H1 (cell line): ENCODE measurements around the gene GALNTL6.

Experiments used
- CEBPB ChIP-seq: IDR thresholded peaks from 2 replicates; pipeline ENCODE4 v1.6.1; 2012; ENCODE audit warnings: low read depth, low read length
- CREB1 ChIP-seq: IDR thresholded peaks from 2 replicates; pipeline ENCODE4 v1.6.1; 2012; ENCODE audit warnings: inconsistent platforms
- CTCF ChIP-seq, 3 experiments: IDR thresholded peaks; 1 replicate in 2 of 3; 2 replicates in 1 of 3; pipeline versions ENCODE4 v1.5.1 to v1.6.1; 2011; ENCODE audit warnings: low read length in 3 of 3, mild to moderate bottlenecking in 3 of 3, inconsistent platforms in 2 of 3, low read depth in 1 of 3, moderate library complexity in 1 of 3; ENCODE audit not compliant: insufficient read depth in 1 of 3; ENCODE audit errors: control extremely low read depth in 1 of 3
- EP300 ChIP-seq, 2 experiments: IDR thresholded peaks; 1 replicate in 1 of 2; 2 replicates in 1 of 2; pipeline ENCODE4 v1.6.1; 2011 to 2012; ENCODE audit warnings: low read depth in 2 of 2, low read length in 2 of 2, mild to moderate bottlenecking in 2 of 2, borderline replicate concordance in 1 of 2, inconsistent platforms in 1 of 2, moderate library complexity in 1 of 2
- JUN ChIP-seq: IDR thresholded peaks from 2 replicates; pipeline ENCODE4 v1.6.1; 2011; ENCODE audit warnings: low read depth, mild to moderate bottlenecking, improper control_type of control experiment, low read length
- MAX ChIP-seq: IDR thresholded peaks from 2 replicates; pipeline ENCODE4 v1.6.1; 2012; ENCODE audit warnings: inconsistent platforms
- POLR2A ChIP-seq, 2 experiments: IDR thresholded peaks; 1 replicate in 1 of 2; 2 replicates in 1 of 2; pipeline ENCODE4 v1.6.1; 2011; ENCODE audit warnings: low read depth in 2 of 2, low read length in 2 of 2, mild to moderate bottlenecking in 2 of 2; ENCODE audit errors: control extremely low read depth in 1 of 2
- POLR2AphosphoS5 ChIP-seq: IDR thresholded peaks from 2 replicates; pipeline ENCODE4 v1.6.1; 2011; ENCODE audit warnings: low read depth, low read length
- RFX5 ChIP-seq: IDR thresholded peaks from 2 replicates; pipeline ENCODE4 v1.6.1; 2011; ENCODE audit warnings: low read depth, low read length, improper control_type of control experiment, borderline replicate concordance
- SP1 ChIP-seq: IDR thresholded peaks from 2 replicates; pipeline ENCODE4 v1.6.1; 2011; ENCODE audit warnings: low read depth, low read length
- TEAD4 ChIP-seq: IDR thresholded peaks from 2 replicates; pipeline ENCODE4 v1.6.1; 2012; ENCODE audit warnings: low read depth, low read length, inconsistent platforms, mixed read lengths

DNA sequence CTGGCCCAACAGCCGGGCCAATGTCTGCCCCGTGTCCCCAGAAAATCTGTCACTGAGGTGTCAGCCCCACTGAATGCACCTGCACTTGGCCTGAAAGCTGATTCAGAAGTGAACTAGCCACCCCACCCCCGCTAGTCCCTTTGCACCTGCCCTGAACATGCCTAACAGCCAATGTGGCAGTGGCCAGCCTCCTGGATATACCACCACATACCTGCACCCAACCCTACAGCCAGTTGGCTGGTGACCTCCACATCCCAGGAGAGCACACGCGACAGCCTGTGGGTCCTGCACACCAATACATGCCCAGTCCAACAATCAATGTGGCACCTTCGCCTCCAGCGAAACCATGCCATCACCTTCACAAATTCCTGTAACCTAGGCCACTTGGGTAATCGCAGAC is 116.7 kb downstream of the GALNTL6 start:
- no peak for TF ChIP-seq CTCF (IDR thresholded peaks at IDR 0.05; ENCODE audit: control extremely low read depth in 1 of 3, insufficient read depth in 1 of 3, low read depth in 1 of 3, low read length in 3 of 3)
- no peak for TF ChIP-seq TEAD4
- TF ChIP-seq JUN: no peak
- no peak for TF ChIP-seq SP1
- no peak for TF ChIP-seq POLR2A (IDR thresholded peaks at IDR 0.05; ENCODE audit: control extremely low read depth in 1 of 2, low read depth in 2 of 2, low read length in 2 of 2)
- no peak for TF ChIP-seq MAX
- TF ChIP-seq CREB1: no peak
- no peak for TF ChIP-seq RFX5
- TF ChIP-seq POLR2AphosphoS5: no peak
- TF ChIP-seq CEBPB: no peak
- TF ChIP-seq EP300 (IDR thresholded peaks at IDR 0.05; ENCODE audit: borderline replicate concordance in 1 of 2, low read depth in 2 of 2, low read length in 2 of 2): no peak
